GM19193 (cell line): Measurements from ENCODE around the gene TTYH3.

Experiments used
- POLR2A ChIP-seq: IDR thresholded peaks from 4 replicates; pipeline ENCODE4 v1.6.1; 2011; ENCODE audit not compliant: insufficient read depth, insufficient read length; ENCODE audit errors: extremely low read depth

The TTYH3 gene

DNA sequence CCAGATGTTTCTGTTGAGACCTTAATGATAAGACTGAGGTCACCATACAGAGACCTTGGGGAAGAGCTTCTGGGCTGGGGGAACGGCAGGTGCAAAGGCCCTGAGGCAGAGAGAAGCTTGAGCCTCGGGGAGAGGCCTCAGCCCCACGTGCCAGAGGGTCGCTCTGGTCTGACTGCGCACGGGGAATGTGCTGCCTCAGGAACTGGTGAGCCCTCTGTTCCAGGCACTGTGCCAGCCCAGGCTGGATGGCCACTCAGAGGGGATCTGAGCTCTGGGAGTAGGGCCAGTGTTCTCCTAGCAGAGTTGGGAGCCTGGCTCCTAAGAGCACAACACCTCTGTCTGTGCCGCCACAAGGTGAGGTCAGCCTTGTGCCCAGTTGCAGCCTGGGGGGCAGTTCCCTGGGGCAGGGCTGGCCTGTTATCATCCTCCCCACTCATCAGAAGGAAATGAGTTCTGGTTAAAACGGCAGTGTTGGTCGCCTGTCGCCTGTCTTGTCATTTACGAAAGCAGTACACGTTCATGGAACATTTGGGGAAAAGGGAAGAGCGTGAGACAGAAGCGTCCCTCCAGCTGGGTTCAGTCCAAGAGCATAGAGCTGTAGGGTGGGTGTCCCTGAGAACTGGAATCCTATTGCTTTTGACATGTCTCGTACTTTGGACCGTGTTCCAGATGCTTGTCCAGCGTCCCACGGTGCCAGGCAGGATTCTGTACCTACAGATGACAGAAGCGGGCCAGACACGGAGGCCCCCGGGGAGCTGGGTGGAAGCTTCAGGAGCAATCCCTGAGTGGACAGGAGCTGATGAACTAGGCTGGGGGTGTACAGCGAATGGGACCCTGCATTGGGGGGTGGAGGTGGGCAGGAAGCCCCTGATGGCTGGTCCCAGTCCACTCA is 4.3 kb downstream of the TTYH3 start:
- TF ChIP-seq POLR2A = no peak

DNA sequence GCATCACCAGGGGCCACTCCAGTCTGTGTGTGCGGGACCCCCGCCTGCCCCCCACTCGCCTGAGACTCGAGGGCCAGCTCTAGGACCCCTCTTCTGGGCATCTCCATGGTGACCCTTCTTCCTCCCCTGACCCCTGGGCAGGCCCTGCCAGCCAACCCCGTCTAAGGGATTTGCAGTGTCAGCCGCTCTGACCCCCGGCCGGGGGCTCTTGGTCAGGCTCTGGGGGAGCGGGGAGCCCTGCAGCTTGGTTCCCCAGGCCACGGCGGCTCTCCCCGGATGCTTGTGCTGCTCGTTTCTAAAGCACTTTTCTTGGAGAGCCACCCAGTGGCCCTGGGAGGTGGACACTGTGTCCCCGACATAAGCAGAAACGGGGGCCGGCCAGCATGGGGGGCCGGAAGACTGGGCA is 5.3 kb downstream of the TTYH3 start:
- no peak for TF ChIP-seq POLR2A

DNA sequence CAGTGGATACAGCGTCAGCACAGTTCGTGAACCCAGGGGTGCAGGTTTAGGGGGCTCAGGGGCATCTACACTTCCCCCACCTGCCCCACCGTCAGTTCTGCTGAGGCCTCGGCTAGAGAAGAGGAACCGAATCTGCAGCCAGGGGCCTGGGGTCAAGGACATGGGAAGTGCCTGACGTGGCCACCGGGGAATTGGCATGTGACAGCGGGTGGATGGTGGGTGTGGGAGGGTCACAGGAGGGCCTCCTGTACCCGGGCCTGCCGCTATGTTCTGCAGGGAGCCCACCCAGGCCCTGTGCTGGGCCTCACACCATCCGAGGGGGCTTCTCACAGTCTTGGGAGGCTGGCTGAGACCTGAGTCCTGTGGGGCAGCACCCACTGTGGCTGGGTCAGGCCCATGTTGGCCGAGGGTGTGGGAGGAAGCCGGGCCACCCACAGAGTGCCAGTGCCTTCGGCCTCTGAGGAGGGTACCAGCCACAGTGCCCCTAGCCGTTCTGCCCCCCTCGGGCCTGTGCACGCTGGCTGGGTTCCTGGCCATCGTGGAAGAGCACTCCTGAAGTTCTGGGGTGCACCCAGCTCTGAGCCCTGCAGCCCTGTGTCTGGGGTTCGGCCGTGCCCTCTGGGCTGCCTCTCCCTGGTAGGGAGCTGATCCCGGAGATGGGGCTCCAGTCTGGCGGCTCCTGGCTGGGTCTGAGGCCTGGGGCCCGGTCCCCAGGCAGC is 5.9 kb downstream of the TTYH3 start:
- no peak for TF ChIP-seq POLR2A

DNA sequence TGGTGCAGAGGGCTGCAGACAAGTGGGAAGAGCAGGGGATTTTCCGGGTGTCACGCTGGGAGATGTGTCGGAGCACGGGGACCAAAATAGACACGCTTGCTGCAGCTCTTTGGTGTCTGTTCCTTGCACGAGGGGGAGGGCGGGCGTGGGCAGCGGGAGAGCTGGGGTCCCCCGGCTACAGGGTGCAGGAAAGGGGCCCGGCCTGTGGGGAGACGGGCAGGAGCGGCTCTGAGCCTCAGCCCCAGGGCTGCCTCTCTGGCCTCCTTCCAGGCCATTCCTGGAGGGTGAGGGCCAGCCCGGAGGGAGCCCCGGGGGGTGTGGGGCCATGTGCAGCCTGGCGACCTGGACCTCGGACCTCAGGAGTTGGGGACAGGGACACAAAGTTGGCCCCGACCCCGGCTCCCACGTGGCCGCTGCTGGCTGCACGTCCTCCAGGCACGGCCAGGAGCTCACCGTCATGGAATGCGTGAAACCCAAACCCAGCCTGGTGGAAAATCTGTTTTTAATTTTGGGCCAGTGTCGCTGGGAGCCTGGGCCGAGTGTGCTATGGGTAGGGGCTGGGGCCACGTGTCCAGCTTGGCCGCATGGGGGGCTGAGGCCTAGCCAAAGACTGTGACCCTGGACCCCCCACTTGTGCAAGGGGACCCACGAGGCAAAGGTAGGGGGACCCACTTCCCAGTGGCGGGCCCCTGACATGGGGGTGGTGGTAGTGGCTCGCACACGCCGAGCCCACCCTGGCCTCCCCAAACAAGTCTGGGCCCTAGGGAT is 6.6 kb downstream of the TTYH3 start:
- TF ChIP-seq POLR2A = no peak

DNA sequence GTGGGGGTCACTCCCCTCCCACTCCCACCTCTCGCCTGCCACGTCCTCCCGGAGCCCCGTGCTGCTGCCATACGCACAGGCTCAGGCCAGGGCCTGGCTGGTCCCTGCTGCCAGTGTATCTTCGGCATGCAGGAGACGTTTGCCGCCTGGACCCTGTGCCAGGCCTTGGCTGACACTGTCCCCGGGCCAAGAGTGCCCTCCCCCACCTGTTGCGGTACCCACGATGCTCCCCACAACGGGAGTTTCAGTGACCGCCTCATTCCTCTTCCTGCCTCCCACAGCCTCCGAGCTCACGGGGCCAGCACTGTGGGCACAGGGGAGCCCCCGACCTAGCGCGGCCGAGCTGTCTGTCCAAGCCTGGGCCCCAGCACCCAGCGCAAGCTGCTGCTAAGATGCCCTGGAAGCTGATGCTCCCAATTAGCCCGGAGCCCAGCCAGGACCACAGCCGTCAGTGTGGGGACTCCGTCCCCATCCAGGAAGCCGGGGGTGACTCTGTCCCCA is 7.4 kb downstream of the TTYH3 start:
- TF ChIP-seq POLR2A = no peak

DNA sequence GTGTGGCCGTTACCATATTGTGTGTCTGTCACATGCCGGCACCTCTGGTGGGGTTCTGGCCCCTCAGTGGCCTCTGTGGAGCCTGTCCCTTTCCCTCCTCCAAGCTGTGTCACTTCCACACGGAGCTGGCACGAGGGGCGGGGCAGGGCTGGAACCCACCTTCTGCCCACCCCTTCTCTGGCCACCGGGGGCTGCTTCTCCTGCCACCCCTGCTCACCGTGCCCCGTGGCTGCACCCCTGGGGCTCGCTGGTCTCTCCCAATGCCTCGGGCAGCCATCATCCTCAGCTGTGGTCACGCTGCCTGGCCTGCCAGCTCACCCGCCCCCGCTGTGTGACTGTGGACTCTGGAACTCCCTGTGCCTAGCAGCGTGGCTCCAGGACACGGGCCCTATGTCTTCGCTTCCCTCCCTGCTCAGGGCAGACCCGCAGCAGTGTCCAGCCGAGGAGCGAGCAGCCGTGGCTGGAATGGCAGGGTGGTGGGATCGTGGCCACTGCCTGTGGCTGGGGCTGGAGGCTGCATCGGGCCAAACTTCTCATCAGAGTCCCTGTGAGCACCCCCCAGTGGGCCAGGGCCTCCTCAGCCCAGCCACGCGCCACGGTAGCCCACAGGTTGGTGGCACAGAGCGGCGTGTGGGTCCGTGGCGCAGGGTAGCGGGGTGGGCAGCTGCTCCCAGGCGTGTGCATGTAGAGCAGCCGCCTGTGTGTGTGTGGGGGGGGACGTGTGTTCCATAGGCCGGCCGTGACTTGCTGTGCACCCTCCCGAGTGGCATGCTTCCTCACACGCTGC is 8.1 kb downstream of the TTYH3 start:
- TF ChIP-seq POLR2A = no peak

DNA sequence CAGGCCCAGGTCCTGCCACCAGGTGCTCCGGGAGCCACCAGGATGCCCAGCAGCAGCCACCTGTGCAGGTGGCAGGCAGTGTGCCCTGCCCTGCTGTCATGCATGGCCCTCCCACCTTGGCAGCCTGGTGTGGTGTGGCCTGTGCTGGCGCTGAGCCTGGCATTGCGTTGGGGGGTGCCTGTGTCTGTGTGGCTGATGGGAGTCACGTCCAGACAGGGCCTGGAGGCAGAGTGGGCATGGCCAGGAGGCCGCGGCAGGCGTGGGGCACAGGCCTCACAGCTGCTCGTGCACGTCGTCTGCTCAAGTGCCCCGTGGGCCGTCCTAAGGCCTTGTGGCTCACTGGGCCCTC is 8.7 kb downstream of the TTYH3 start:
- no peak for TF ChIP-seq POLR2A

DNA sequence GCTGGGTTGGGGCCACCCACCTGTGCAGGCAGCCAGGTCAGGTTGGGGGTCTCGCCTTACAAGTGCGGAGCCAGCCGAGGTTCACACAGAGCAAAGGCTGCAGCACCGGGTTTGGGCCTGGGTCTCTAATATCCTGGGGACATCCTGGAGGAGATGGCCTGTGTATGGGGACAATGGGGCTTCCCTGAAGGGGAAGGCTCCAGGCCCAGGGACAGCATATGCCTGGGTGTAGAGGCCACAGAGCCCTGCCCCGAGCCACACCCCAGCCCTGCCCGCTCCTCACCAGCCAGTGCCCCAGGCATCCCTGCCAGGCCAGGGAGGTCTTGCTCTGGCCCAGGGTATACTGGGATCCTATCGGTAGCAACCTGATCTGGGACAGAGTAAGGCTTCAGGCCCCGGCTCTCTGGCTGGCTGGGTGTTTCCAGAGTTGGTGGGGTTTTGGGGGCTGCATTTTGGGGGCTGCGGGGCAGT is 9.1 kb downstream of the TTYH3 start:
- no peak for TF ChIP-seq POLR2A

DNA sequence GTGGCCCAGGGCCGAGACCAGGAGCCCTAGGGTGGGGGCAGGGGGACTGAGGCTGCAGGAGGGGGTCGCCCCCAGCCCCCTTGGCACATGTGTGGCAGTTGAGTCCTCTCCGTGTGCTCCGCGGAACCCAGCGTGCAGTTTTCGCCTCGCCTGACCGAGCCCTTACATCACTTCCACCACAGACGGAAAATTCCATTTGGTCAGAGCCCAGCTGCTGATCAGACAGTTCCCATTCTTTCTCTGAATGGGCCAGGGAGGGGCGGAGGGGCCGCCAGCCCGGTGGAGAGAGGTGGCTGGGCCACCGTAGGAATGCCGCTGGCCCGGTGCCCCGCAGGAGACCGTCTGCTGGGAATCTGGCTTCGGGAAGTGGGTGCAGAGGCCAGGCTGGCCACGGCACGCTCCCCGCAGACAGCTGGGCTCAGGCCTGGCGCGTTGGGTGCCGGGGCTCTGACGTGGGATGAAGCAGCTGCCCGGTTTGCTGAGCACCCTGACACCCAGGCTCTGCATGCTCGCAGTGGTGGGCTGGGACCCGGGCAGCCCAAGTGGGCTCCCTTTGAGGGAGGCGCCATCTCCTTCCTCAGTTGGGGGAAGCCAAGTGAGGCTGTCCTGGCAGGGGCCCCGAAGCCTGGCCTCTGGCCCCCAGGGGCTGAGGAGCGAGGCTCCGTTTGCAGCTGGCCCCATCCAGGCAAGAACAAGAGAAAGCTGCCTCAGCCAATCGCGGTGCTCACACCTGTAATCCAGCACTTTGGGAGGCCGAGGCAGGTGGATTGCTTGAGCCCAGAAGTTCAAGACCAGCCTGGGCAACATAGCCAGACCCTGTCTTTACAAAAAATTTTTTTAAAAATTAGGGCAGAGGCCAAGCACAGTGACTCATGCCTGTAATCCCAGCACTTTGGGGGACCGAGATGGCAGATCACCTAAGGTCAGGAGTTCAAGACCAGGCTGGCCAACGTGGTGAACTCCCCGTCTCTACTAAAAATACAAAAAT is 9.9 kb downstream of the TTYH3 start:
- TF ChIP-seq POLR2A = no peak

DNA sequence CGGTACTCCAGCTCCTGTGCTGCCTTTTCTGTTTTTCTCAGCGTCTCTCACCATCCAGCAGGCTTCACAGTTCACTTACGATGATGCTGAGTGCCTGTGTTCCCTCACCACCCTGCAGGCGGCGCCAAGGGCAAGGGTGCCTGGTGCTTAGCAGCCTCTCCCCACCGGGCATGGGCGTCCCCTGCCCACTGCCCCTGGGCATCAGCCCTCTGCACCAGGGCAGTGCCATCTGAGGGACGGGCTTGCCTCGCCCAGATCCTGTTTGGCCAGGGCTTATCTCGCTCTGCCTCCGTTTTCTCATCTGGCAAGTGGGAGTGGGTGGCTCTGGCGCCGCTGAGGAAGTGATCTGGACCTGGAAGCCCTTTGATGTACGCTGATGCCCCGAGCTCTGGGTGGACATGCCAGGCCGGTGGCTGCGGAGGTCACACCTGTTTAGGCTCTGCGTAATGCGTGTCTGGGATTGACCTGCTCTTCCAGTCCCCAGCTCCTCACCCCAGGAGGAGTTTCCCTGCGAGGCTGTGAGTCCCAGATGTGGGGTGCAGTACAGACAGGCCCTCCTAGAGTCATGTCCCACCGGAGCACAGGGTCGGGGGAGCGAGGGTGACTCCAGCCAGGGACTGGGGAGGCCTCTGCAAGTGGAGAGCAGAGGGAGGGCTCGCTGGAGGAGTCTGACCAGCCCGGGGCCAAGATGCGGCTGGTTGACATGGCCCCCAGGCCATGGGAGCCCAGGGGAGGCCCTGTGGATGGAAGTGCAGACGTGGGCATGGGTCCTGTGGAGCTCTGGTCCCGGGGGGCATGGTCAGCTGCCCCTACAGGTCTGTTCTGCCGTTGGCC is 11.8 kb downstream of the TTYH3 start:
- TF ChIP-seq POLR2A = no peak

DNA sequence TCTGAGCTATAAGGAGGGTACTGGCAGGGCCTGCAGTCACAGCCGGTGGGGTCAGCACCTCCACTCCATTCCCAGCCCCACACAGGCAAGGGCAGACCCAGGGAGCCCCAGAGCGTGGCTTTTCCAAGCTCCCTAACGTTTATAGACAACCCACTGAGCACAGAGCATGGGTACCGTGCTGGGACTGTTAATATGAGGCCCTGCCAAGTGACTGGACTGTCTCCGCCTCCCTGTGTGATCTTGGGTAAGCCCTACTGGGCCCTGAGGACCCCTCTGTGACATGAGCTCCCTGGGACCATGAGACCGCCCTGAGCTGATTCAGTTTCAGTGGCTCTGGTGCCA is 12.4 kb downstream of the TTYH3 start:
- TF ChIP-seq POLR2A = no peak

DNA sequence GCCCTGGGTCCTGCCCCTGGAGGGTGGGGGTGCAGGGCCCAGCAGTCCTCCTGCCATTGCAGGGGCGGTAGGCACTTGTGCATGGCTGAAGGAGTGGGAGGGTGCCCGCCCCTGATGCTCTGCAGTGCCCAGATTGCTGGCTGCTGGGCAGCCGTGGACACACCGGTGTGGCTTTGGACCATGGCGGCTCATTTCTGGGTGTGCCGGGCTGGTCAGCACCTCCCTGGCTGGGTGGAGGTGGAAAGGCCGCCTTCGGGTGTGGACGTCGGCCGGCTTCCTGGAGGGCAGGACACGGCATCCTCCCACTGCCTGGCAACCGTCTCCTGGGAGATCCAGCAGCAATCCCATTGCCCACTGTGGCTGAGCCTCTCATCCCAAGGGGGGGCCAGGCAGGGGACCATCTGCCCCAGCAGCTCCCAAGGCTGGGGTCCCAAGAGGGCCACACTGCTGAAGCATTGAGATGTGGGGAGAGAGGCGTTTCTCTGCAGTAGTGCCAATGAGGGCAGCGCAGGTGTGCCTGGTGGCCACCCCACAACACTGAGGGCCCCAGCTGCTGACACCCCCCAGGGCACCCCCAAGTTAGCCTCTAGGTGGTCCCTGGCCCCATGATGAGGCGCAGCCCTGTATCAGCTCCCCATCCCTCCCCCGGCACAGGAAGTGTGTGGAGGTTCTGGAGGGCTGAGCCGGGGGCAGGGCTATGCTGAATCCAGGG is 12.9 kb downstream of the TTYH3 start:
- no peak for TF ChIP-seq POLR2A
